Measurements from ENCODE around the gene HM13.
"Not testable (repeated sequence)": the region's sequence is repeated elsewhere in the genome, so short reads cannot be mapped to it uniquely, and the experiment has no call there.

The HM13 gene

DNA sequence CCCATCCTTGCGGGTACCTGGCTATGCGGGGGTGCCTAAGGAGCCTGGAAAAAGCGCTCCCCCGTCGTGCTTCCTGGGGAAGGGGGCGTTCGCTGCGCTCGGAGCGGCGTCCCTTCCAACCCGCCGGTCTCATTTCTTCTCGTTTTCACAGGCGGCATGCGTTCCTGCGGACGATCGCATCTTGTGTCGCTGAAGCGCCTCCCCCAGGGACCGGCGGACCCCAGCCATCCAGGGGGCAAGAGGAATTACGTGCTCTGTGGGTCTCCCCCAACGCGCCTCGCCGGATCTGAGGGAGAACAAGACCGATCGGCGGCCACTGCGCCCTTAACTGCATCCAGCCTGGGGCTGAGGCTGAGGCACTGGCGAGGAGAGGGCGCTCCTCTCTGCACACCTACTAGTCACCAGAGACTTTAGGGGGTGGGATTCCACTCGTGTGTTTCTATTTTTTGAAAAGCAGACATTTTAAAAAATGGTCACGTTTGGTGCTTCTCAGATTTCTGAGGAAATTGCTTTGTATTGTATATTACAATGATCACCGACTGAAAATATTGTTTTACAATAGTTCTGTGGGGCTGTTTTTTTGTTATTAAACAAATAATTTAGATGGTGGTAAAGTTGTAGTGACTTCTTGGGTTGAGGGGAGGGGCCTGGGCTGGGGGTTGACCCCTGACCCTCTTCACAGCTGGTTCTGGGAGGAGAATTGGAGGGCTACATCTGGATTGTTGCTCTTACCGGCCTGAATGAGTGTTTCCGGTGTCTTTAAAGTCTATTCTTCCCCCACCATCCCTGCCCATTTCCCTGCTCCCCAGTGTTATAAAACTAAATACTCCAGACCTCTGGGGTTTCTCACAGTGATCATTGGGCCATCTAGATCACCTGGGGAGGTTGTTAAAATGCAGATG lies 91.9 kb downstream of the HM13 start:
- TF ChIP-seq POLR2AphosphoS5 (IDR thresholded peaks at IDR 0.05; ENCODE audit: low read depth, low read length) (no peak), POLR2A (IDR thresholded peaks at IDR 0.05; ENCODE audit: low read depth, low read length) (no peak), PAX5 (IDR thresholded peaks at IDR 0.05; ENCODE audit: insufficient read depth, low read length, severe bottlenecking) (no peak), TAF1 (IDR thresholded peaks at IDR 0.05; ENCODE audit: low read depth, low read length) (no peak), SPI1 (IDR thresholded peaks at IDR 0.05; ENCODE audit: low read depth, low read length) (no peak), POU2F2 (IDR thresholded peaks at IDR 0.05; ENCODE audit: low read depth, low read length) (no peak)
- DNase-seq (ENCODE audit: insufficient read length, low spot score) (no peak), FAIRE-seq (no peak)

GRCh38 chr20:31606804-31607639 lies 92.8 kb downstream of the HM13 start:
- no peak for DNase-seq (ENCODE audit: insufficient read length, low spot score)
- TF ChIP-seq POU2F2 (IDR thresholded peaks at IDR 0.05; ENCODE audit: low read depth, low read length) (no peak), PAX5 (IDR thresholded peaks at IDR 0.05; ENCODE audit: insufficient read depth, low read length, severe bottlenecking) (no peak), TAF1 (IDR thresholded peaks at IDR 0.05; ENCODE audit: low read depth, low read length) (no peak), POLR2AphosphoS5 (IDR thresholded peaks at IDR 0.05; ENCODE audit: low read depth, low read length) (no peak), POLR2A (IDR thresholded peaks at IDR 0.05; ENCODE audit: low read depth, low read length) (no peak), SPI1 (IDR thresholded peaks at IDR 0.05; ENCODE audit: low read depth, low read length) (no peak)
- no peak for FAIRE-seq

- DNase-seq (ENCODE audit: insufficient read length, low spot score) (no peak), FAIRE-seq (no peak)
- TF ChIP-seq POLR2A (IDR thresholded peaks at IDR 0.05; ENCODE audit: low read depth, low read length): no peak
- TF ChIP-seq POU2F2 (IDR thresholded peaks at IDR 0.05; ENCODE audit: low read depth, low read length): no peak
- no peak for TF ChIP-seq POLR2AphosphoS5 (IDR thresholded peaks at IDR 0.05; ENCODE audit: low read depth, low read length)
- TF ChIP-seq SPI1 (IDR thresholded peaks at IDR 0.05; ENCODE audit: low read depth, low read length): no peak
- no peak for TF ChIP-seq TAF1 (IDR thresholded peaks at IDR 0.05; ENCODE audit: low read depth, low read length)
- TF ChIP-seq PAX5 (IDR thresholded peaks at IDR 0.05; ENCODE audit: insufficient read depth, low read length, severe bottlenecking): no peak
Measured at GRCh38 chr20:31607640-31608250, 93.5 kb downstream of the HM13 start.

DNA sequence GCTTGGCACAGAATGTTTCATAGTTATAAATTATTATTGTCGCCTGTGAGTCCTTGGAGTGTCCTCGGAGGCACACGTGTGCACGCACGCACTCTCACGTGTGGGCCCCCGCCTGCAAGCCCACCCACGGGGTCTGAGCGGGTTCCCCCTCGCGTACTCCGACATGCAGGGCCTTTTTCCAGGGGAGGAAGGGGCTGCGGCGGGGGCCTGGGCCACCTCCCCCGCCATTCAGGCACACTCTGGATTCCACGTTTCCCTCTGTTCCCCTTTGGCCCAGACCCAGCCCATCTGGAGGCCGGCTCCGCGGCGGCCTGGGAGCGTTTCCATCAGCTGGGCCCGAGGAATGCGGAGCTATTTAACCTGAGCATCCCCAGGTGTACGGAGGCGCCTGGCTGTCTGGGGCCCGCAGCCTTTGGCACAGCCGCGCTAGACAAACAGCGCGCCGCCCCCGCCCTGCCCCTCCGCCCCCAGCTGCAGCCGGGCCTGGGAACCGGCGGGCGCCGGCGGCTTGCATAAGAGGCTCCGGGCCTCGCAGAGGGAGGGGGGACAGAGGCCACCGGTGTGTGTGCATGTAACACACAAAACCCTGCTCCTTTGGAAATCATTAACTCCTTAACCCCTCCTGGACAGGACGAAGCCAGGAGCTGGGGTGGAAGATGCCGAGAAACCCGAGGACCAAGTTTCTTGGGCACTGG lies 94.2 kb downstream of the HM13 start:
- no peak for DNase-seq (ENCODE audit: insufficient read length, low spot score)
- TF ChIP-seq SPI1 (IDR thresholded peaks at IDR 0.05; ENCODE audit: low read depth, low read length): no peak
- TF ChIP-seq POLR2AphosphoS5 (IDR thresholded peaks at IDR 0.05; ENCODE audit: low read depth, low read length): no peak
- TF ChIP-seq PAX5 (IDR thresholded peaks at IDR 0.05; ENCODE audit: insufficient read depth, low read length, severe bottlenecking): no peak
- no peak for TF ChIP-seq TAF1 (IDR thresholded peaks at IDR 0.05; ENCODE audit: low read depth, low read length)
- TF ChIP-seq POLR2A (IDR thresholded peaks at IDR 0.05; ENCODE audit: low read depth, low read length): no peak
- no peak for TF ChIP-seq POU2F2 (IDR thresholded peaks at IDR 0.05; ENCODE audit: low read depth, low read length)
- FAIRE-seq: no peak

DNA sequence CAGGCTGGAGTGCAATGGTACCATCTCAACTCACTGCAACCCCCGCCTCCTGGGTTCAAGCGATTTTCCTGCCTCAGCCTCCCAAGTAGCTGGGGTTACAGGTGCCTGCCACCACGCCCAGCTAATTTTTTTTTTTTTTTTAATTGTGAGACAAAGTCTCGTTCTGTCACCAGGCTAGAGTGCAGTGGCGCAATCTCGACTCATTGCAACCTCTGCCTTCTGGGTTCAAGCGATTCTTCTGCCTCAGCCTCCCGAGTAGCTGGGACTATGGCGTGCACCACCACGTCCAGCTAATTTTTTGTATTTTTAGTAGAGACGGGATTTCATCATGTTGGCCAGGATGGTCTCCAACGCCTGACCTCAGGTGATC lies 98.0 kb downstream of the HM13 start:
- FAIRE-seq; DNase-seq (ENCODE audit: insufficient read length, low spot score): not testable (repeated sequence)

DNA sequence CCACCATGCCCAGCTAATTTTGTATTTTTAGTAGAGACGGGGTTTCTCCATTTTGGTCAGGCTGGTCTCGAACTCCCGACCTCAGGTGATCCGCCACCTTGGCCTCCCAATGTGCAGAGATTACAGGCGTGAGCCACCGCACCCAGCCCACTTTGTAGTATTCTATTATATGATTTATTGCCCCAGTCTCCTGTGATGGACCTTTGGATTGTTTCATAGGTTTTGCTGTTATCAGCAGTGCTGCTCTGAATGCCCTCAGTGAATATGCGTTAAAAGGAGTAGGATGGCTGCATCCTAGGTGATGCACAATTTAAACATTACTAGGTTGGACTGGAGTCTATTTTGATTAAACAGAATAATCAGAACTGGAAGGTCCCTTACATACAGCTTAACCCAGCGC lies 101.2 kb downstream of the HM13 start:
- no peak for DNase-seq (ENCODE audit: insufficient read length, low spot score)
- no peak for FAIRE-seq
- no peak for TF ChIP-seq POLR2AphosphoS5 (IDR thresholded peaks at IDR 0.05; ENCODE audit: low read depth, low read length)
- no peak for TF ChIP-seq POLR2A (IDR thresholded peaks at IDR 0.05; ENCODE audit: low read depth, low read length)
- TF ChIP-seq POU2F2 (IDR thresholded peaks at IDR 0.05; ENCODE audit: low read depth, low read length): no peak
- no peak for TF ChIP-seq PAX5 (IDR thresholded peaks at IDR 0.05; ENCODE audit: insufficient read depth, low read length, severe bottlenecking)
- no peak for TF ChIP-seq TAF1 (IDR thresholded peaks at IDR 0.05; ENCODE audit: low read depth, low read length)
- TF ChIP-seq SPI1 (IDR thresholded peaks at IDR 0.05; ENCODE audit: low read depth, low read length): no peak

DNA sequence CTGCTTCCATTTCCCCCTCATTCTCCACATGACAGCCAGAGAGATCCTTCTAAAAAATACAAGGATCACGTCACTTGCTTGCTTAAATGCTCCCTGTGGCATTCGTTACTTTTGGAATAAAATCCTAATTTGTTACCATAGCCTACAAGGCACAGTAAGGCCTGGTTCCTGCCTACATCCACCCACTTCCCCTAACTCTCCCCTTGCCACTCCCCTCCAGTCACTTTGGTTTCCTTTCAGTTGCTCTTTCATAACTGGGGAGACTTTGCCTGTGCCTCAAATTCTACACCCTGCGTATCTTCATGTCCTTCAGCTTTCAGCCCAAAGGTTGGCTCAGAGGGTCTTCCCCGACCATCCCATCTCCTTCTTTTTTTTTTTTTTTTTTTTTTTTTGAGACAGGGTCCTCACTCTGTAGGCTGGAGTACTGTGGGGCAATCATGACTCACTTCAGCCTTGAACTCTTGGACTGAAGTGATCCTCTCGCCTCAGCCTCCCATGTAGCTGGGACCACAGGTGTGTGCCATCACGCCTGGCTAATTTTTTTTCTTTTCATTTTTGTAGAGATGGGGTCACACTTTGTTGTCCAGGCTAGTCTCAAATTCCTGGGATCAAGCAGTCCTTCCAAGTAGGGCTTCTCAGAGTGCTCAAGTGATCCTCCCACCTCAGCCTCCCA lies 103.3 kb downstream of the HM13 start:
- FAIRE-seq: peak; percentile 43
- DNase-seq (ENCODE audit: insufficient read length, low spot score): no peak
- TF ChIP-seq SPI1 (IDR thresholded peaks at IDR 0.05; ENCODE audit: low read depth, low read length): peak; percentile 78
- no peak for TF ChIP-seq POU2F2 (IDR thresholded peaks at IDR 0.05; ENCODE audit: low read depth, low read length)
- TF ChIP-seq TAF1 (IDR thresholded peaks at IDR 0.05; ENCODE audit: low read depth, low read length): no peak
- no peak for TF ChIP-seq POLR2AphosphoS5 (IDR thresholded peaks at IDR 0.05; ENCODE audit: low read depth, low read length)

All from GM12891 (cell line).